ENCODE measurements around the gene CTDSPL2. TPM values are rescaled to one million over a fixed set of nuclear protein-coding genes. Genes with fewer than 3 reads are reported as not detected.
A peak's percentile ranks its signal among the peaks of the same experiment; 100 is the strongest.
"Not testable (repeated sequence)": the region's sequence is repeated elsewhere in the genome, so short reads cannot be mapped to it uniquely, and the experiment has no call there.

Gene CTDSPL2
- polyA plus RNA-seq, 1 donor from 2014 or later: 39.9 TPM

DNA sequence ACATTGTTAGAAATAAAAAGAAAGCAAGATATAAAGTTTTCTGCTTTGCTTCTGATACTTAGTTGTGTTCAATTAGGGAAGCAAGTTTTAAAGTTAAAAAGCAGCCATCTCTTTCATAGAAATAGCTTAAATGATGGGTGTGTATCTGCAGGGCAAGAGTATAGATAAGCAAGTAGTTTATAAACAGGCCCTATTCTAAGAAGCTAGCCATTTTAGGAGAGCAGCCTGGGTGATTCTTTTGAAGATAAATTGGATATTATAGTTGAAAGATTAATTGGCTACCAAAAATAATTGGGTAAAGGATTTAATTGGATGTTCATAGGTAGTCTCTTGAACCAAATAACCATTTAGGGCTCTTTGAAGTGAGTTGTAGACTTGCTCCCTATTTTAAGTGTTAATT, 115.2 kb downstream of the CTDSPL2 start:
- H3K27me3 Mint-ChIP-seq: no peaks in the 10 kb centered on the region
- peaks cover 5% of the 10 kb centered on the region for H3K36me3 Mint-ChIP-seq
- H3K9me3 Mint-ChIP-seq: no peaks in the 10 kb centered on the region
- H3K4me1 Mint-ChIP-seq: peaks cover 43 to 46% (median 43%) of the 10 kb centered on the region in 3 donors
- peak overlapping the region in 1 of 4 donors; percentile 5 for H3K4me3 Mint-ChIP-seq
- no peak overlapping the region for H3K27ac Mint-ChIP-seq

- H3K27me3 Mint-ChIP-seq, H3K9me3 Mint-ChIP-seq, H3K27ac Mint-ChIP-seq, H3K36me3 Mint-ChIP-seq: not testable (repeated sequence)
- Mint-ChIP-seq H3K4me3 (peak overlapping the region in 1 of 4 donors; percentile 39), H3K4me1 (peaks cover 31 to 38% (median 37%) of the 10 kb centered on the region in 3 donors)
Observed at GRCh38 chr15:44544745-44545144, 117.3 kb downstream of the CTDSPL2 start.

- Mint-ChIP-seq H3K4me1 (peaks cover 38 to 45% (median 41%) of the 10 kb centered on the region in 3 donors), H3K27ac (peak overlapping the region; percentile 7 to 64 (median 39)), H3K9me3 (no peaks in the 10 kb centered on the region), H3K27me3 (no peaks in the 10 kb centered on the region), H3K36me3 (peaks cover 5% of the 10 kb centered on the region), H3K4me3 (peak overlapping the region in 1 of 4 donors; percentile 34)
Observed at GRCh38 chr15:44545913-44546802, 118.7 kb downstream of the CTDSPL2 start.

DNA sequence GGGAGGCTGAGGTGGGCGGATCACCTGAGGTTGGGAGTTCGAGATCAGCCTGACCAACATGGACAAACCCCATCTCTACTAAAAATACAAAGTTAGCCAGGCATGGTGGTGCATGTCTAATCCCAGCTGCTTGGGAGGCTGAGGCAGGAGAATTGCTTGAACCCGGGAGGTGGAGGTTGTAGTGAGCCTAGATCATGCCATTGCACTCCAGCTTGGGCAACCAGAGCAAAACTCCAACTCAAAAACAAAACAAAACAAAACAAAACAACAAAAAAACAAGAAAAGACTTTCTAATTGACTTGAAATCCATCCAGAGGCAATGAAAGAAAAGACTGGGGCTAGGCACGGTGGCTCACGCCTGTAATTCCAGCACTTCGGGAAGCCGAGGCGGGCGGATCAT, 121.7 kb downstream of the CTDSPL2 start:
- Mint-ChIP-seq H3K4me1 (peaks cover 22 to 29% (median 28%) of the 10 kb centered on the region in 3 donors), H3K27ac (peak overlapping the region in 2 of 3 donors; percentile 21 to 59)
- not testable (repeated sequence) for H3K36me3 Mint-ChIP-seq, H3K27me3 Mint-ChIP-seq, H3K4me3 Mint-ChIP-seq, H3K9me3 Mint-ChIP-seq

DNA sequence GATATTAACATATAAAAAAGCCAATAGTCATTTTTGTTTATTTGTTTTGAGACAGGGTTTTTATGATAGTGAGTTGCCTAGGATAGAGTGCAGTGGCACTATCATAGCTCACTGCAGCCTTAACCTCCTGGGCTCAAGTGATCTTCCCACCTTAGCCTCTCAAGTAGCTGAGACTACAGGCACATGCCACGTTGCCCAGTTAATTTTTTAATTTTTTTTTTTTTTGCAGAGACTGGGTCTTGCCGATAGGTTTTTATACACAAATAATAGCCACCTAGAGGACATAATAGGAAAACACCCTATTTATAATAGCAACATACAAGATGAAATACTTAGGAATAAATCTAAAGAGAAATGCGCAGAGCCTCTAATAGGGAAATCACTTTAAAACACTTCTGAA, 122.8 kb downstream of the CTDSPL2 start:
- Mint-ChIP-seq H3K4me1 (peaks cover 22 to 29% (median 28%) of the 10 kb centered on the region in 3 donors), H3K27ac (peak overlapping the region; percentile 18 to 85 (median 32)), H3K4me3 (peak overlapping the region in 3 of 4 donors; percentile 0 to 84 (median 3)), H3K27me3 (no peaks in the 10 kb centered on the region), H3K36me3 (no peaks in the 10 kb centered on the region), H3K9me3 (no peaks in the 10 kb centered on the region)

GRCh38 chr15:44550734-44551133, 123.3 kb downstream of the CTDSPL2 start:
- Mint-ChIP-seq H3K4me1 (peaks cover 21 to 31% (median 25%) of the 10 kb centered on the region in 3 donors), H3K36me3 (no peaks in the 10 kb centered on the region), H3K9me3 (no peaks in the 10 kb centered on the region), H3K27me3 (no peaks in the 10 kb centered on the region), H3K4me3 (peak overlapping the region in 2 of 4 donors; percentile 0 to 84), H3K27ac (peak overlapping the region; percentile 18 to 85 (median 32))

DNA sequence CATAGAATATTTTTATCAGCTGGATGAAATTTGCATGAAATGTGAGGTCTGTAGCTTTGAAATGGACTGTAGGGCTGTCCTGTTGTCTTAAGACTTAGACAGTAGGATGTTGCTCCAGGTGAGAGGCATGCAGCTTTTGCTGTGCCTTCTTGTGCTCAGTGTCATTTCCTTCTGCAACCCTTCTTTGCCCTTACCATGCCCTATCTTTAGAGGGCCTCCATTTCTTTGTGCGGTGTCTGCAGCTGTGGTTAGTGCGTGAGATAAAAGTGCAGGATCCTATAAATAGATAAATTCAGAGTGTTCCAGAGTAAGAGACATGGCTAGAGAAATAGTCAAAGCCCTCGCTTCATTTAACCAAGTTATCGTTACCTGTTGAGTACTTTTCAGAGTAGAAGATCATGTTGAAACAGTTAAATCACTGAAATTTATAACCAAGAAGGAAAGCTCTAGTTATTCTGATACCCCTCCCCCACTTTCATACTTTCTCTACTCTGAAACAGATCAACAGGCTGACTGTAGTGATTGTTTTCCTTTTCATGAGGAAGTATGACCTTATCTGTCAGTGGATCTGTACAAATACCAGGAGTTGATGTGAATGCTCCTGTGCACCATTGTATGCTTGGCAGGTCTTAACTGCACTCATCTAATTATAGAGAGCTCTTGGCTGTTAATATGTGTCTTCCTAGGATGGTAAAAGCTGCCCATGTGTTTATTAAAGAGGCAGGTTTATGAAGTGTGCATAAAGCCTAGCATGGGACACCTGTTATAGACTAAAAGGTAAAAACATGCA, 127.7 kb downstream of the CTDSPL2 start:
- Mint-ChIP-seq H3K4me1 (peaks cover 10 to 16% (median 12%) of the 10 kb centered on the region in 3 donors), H3K27me3 (no peaks in the 10 kb centered on the region), H3K36me3 (no peaks in the 10 kb centered on the region), H3K27ac (peak overlapping the region in 1 of 3 donors; percentile 45), H3K4me3 (no peak overlapping the region), H3K9me3 (no peaks in the 10 kb centered on the region)

GRCh38 chr15:44560926-44561325, 133.5 kb downstream of the CTDSPL2 start:
- not testable (repeated sequence) for H3K36me3 Mint-ChIP-seq, H3K4me1 Mint-ChIP-seq, H3K4me3 Mint-ChIP-seq, H3K9me3 Mint-ChIP-seq, H3K27me3 Mint-ChIP-seq
- H3K27ac Mint-ChIP-seq: peak overlapping the region in 1 of 3 donors; percentile 76

DNA sequence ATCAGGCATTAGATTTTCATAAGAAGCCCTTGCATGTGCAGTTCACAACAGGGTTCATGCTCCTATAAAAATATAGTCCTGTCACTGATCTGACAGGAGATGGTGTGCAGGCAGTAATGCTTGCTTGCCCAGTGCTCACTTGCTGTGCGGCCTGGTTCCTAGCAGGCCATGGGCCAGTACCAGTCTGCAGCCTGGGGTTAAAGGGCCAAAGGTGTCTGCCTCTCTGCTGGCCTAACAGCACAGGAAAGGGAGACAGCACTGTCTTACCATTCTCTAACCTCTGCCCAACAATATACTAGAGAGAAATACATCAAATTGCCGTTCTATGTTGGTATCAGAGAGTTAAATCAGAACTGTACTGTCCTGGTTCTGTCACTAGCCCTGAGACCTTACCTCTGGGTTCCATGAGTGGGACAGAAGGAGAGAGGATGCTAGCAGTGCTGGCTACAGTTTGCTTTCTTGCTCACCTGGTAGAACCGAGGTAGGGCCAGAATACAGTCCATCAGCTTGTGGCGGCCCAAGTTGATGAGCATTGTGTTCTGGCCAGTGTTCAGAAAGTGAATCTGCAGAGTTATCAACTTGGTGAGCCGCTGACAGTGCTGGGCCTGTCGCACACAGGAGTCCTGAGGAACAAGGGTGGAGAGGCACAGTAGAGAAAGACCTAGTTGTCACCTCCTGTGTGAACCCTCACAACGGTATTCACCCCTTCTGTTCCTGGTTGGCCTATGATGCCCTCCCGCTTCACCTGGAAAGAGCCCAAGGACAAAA, 138.1 kb downstream of the CTDSPL2 start:
- H3K27ac Mint-ChIP-seq: peak overlapping the region in 1 of 3 donors; percentile 31

DNA sequence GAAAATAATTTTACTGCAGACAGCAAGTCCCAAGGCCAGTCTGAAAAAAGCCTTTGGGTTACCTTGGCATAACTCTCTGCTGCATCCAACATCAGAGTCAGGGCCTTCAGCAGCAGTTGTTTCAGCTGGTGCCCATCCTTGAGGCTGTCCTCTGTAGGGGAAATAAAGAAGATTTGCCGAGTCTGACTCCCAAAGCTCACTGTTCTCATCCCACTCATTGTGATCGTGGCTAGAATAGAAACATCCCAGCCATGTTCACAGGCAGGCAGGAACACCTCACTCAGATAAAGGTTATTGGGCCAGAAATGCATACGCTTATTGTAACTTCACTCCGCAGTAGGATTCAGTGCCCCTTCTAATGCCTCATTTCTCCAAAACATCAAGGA, 138.7 kb downstream of the CTDSPL2 start:
- Mint-ChIP-seq H3K4me1 (no peaks in the 10 kb centered on the region), H3K9me3 (no peaks in the 10 kb centered on the region), H3K27ac (peak overlapping the region in 1 of 3 donors; percentile 31), H3K4me3 (no peak overlapping the region), H3K36me3 (peaks cover 12% of the 10 kb centered on the region), H3K27me3 (no peaks in the 10 kb centered on the region)

More for the DNA sequence above, 138.1 kb downstream of the CTDSPL2 start:
- no peak overlapping the region for H3K4me3 Mint-ChIP-seq
- H3K27me3 Mint-ChIP-seq: no peaks in the 10 kb centered on the region
- H3K9me3 Mint-ChIP-seq: no peaks in the 10 kb centered on the region
- H3K36me3 Mint-ChIP-seq: peaks cover 12% of the 10 kb centered on the region
- peaks cover 0 to 2% (median 0%) of the 10 kb centered on the region in 3 donors for H3K4me1 Mint-ChIP-seq

GRCh38 chr15:44568338-44568737, 140.9 kb downstream of the CTDSPL2 start:
- Mint-ChIP-seq H3K9me3 (no peaks in the 10 kb centered on the region), H3K27me3 (no peaks in the 10 kb centered on the region), H3K27ac (no peak overlapping the region), H3K36me3 (peaks cover 12% of the 10 kb centered on the region), H3K4me3 (no peak overlapping the region), H3K4me1 (no peaks in the 10 kb centered on the region)

DNA sequence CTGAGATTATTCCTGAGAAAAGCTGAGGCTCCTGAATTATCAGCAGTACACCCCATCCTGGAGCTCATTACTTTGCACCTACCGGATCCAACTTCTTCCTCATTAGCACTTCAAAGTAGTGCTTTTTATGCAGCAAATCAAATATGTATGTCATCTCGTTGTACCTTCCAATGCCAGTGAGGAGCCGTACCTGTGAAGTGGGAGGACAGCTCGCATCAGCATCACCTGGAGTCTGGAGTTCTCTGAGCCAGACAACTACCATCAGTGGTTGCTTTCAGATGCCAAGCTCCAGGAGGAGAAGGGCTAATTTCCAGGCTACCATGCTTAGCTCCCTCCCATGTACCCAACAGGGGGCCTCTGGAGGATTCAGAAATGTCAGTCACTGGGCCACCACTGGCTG, 141.9 kb downstream of the CTDSPL2 start:
- Mint-ChIP-seq H3K4me1 (no peaks in the 10 kb centered on the region), H3K27me3 (no peaks in the 10 kb centered on the region), H3K9me3 (no peaks in the 10 kb centered on the region), H3K27ac (peak overlapping the region in 1 of 3 donors; percentile 53), H3K36me3 (peaks cover 13% of the 10 kb centered on the region), H3K4me3 (no peak overlapping the region)

DNA sequence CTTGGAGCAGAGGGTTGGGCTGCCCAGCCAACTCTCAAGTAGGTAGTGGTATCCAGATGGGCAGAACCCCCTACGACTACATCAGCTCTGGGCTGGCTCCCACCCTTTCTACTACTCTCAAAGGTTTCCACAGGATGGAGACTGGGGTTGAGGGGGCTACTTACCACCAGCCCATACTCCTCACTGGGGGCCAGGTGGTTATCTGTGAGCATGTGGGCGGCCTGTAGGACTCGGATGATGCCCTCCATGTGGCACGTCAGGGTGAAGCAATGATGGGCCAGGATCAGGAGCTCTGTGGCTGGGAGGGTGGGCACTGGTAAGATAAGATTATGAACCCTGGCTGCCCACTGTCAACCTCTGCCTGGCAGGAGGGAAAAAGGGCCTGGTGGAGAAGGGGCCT, 142.9 kb downstream of the CTDSPL2 start:
- Mint-ChIP-seq H3K27me3 (no peaks in the 10 kb centered on the region), H3K9me3 (no peaks in the 10 kb centered on the region), H3K27ac (peak overlapping the region in 1 of 3 donors; percentile 43), H3K4me1 (no peaks in the 10 kb centered on the region), H3K4me3 (no peak overlapping the region), H3K36me3 (peaks cover 11% of the 10 kb centered on the region)

DNA sequence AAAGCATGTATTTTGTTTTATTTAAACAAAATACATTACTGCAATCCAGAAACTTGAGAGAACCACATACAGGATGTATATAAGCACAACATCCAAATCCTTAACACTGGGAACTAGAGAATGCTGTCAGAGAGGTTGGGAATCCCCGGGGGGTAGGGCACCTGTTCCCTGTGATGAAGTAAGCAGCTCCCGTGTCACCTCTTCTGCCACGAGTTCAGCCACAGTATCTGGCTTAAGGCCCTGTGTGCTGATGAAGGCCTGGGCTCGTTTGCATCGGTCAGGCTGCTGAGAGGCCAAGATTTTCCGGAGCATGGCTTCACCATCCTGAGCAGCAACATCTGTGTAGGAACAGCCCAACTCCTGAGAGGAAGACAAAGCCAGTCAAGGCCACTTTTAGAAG, 146.0 kb downstream of the CTDSPL2 start:
- no peak overlapping the region for H3K4me3 Mint-ChIP-seq
- H3K36me3 Mint-ChIP-seq: peaks cover 5% of the 10 kb centered on the region
- peaks cover 4 to 6% (median 4%) of the 10 kb centered on the region in 3 donors for H3K4me1 Mint-ChIP-seq
- peak overlapping the region in 1 of 3 donors; percentile 53 for H3K27ac Mint-ChIP-seq
- no peaks in the 10 kb centered on the region for H3K9me3 Mint-ChIP-seq
- no peaks in the 10 kb centered on the region for H3K27me3 Mint-ChIP-seq
